Ovary (tissue), 3 donors: ENCODE data around the gene WASHC1.
"Not testable (repeated sequence)": the region's sequence is repeated elsewhere in the genome, so short reads cannot be mapped to it uniquely, and the experiment has no call there.

ENCODE experiments used
- CTCF ChIP-seq, 3 donors: fragments of 450-650 bp in 2 of 3; fragments of 200-600 bp in 1 of 3; IDR thresholded peaks; one replicate each; pipeline versions ENCODE4 v1.5.1 to v1.8.0; 2016 to 2022; ENCODE audit warnings: antibody characterized with exemption in 3 of 3, mild to moderate bottlenecking in 1 of 3
- EP300 ChIP-seq: sonication (generic); formaldehyde crosslinking; IDR thresholded peaks from one replicate; pipeline ENCODE4 v1.6.1; 2017; ENCODE audit warnings: antibody characterized with exemption
- donor health status: DM: no; HTN: no; CAD: no.

DNA sequence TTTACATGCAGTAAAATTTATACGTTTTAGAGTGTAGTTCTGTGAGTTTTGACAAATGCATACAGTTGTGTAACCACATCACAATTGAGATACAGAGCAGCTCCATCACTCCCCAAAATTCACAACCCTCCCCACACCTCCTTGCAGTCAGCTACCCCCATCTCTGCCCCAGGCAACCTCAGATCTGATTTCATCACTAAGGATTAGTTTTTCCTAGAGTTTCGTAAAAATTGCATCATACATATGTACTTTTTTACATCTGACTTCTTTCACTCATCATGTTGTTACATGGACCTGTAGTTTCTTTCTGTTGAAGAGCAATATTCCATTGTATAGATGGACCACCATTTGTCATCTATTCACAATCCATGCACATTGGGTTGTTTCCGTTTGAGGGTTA, 14.4 kb upstream of the WASHC1 start:
- TF ChIP-seq EP300; CTCF (IDR thresholded peaks at IDR 0.05): not testable (repeated sequence)
